CD4-positive, alpha-beta T cell (primary cell): ENCODE measurements around the gene RAPSN. TPM values are rescaled to one million over a fixed set of nuclear protein-coding genes. Genes with fewer than 3 reads are reported as not detected.
A peak's percentile ranks its signal among the peaks of the same experiment; 100 is the strongest.

Experiments
- ATAC-seq: fragments of 200-7000 bp; cut with Tn5 transposase; one replicate; pipeline ENCODE4 v1.10.0; 2022; ENCODE audit warnings: mild to moderate bottlenecking; ENCODE audit not compliant: poor library complexity
- CTCF ChIA-PET: fragments of 350-600 bp; sonication (Branson Sonifier 250); formaldehyde crosslinking; loops from one replicate; lab custom pipeline; 2021; ENCODE audit warnings: antibody characterized with exemption, inconsistent platforms; lab: Charles Lee
- POLR2A ChIA-PET: fragments of 350-600 bp; sonication (Branson Sonifier 250); formaldehyde crosslinking; loops from one replicate; lab custom pipeline; 2021; ENCODE audit warnings: antibody characterized with exemption, inconsistent platforms; lab: Charles Lee
- DNase-seq, 14 experiments: peaks; one replicate each; pipeline ENCODE4 v3.0.0-alpha.2; 2013 to 2020; ENCODE audit warnings: mixed read lengths in 2 of 14
- H3K27ac ChIP-seq, 2 donors: one replicate each; pipeline versions ENCODE4 v1.5.1 to v1.7.0; 2013; ENCODE audit warnings: low read length in 2 of 2, low read depth in 1 of 2, mild to moderate bottlenecking in 1 of 2
- H3K27me3 ChIP-seq, 2 experiments: 1 replicate in 1 of 2; 2 replicates in 1 of 2; pipeline versions ENCODE4 v1.6.1 to v1.7.0; 2013; ENCODE audit warnings: low read length in 2 of 2, control low read depth in 1 of 2, mild to moderate bottlenecking in 1 of 2, moderate library complexity in 1 of 2; ENCODE audit not compliant: insufficient read depth in 2 of 2, control insufficient read depth in 1 of 2
- H3K36me3 ChIP-seq: one replicate; pipeline ENCODE4 v1.6.1; 2013; ENCODE audit warnings: low read length, control low read depth; ENCODE audit not compliant: insufficient read depth
- H3K4me1 ChIP-seq: one replicate; pipeline ENCODE4 v1.6.1; 2013; ENCODE audit warnings: low read length, control low read depth; ENCODE audit not compliant: insufficient read depth
- H3K4me3 ChIP-seq: one replicate; pipeline ENCODE4 v1.5.1; 2013; ENCODE audit warnings: mild to moderate bottlenecking, low read length, moderate library complexity
- H3K9me3 ChIP-seq, 2 experiments: 1 replicate in 1 of 2; 2 replicates in 1 of 2; pipeline versions ENCODE4 v1.6.1 to v1.7.0; 2013; ENCODE audit warnings: low read length in 2 of 2, mild to moderate bottlenecking in 2 of 2, control low read depth in 1 of 2, moderate library complexity in 1 of 2; ENCODE audit not compliant: control insufficient read depth in 1 of 2, insufficient read depth in 1 of 2
- H3K27ac Mint-ChIP-seq: one replicate; pipeline ENCODE4 v1.8.0; 2020; ENCODE audit warnings: mixed read lengths
- H3K27me3 Mint-ChIP-seq: one replicate; pipeline ENCODE4 v1.8.0; 2021; ENCODE audit warnings: mixed read lengths
- H3K36me3 Mint-ChIP-seq: one replicate; pipeline ENCODE4 v1.8.0; 2021; ENCODE audit warnings: low read depth, mixed read lengths
- H3K4me1 Mint-ChIP-seq: one replicate; pipeline ENCODE4 v1.8.0; 2021; ENCODE audit warnings: low read depth, mixed read lengths
- H3K4me3 Mint-ChIP-seq: one replicate; pipeline ENCODE4 v1.8.0; 2020; ENCODE audit warnings: mild to moderate bottlenecking, mixed read lengths
- H3K9me3 Mint-ChIP-seq: one replicate; pipeline ENCODE4 v1.8.0; 2020; ENCODE audit warnings: mixed read lengths
- CTCF ChIP-seq: fragments of 200-600 bp; IDR thresholded peaks from one replicate; pipeline ENCODE4 v1.8.0; 2022; ENCODE audit warnings: antibody characterized with exemption, mild to moderate bottlenecking
- intact Hi-C, 2 experiments: fragments of 100-400 bp; cut with DNase I in 1 of 2; cut with micrococcal nuclease in 1 of 2; formaldehyde crosslinking; loops; one replicate each; pipeline versions ENCODE4 v1.15.1 to v1.9.0; 2023 to 2025; cut with DNase I, micrococcal nuclease
- total RNA-seq, 174 experiments: library from RNA in 2 of 174; stranded (reverse) in 2 of 174; gene quantifications; one replicate each; pipeline ENCODE4 v1.2.3 and lab custom pipeline; 2021 to 2026

RAPSN gene
- total RNA-seq, 2 experiments from 2014 or later, result 0.56 to 0.85 TPM

DNA sequence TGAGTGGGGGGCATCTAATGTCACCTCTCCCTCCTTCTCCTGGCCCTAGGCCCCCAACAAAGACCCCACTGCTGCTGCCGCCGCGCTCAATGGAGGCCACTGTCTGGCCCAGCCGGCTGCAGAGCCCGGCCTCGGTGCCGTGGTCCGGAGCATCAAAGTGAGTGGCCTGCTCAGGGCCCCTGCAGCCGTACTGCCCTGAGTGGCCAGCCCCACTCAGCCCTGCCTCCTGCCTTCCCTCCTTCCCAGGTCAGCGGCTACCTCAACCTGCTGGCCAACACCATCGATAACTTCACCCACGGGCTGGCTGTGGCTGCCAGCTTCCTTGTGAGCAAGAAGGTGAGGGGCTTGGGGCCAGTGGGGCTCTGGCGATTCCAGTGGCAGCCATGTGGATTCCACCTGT is 35.6 kb downstream of the RAPSN start:
- Mint-ChIP-seq H3K36me3 (peaks cover 50% of the 10 kb centered on the region), H3K4me1 (peaks cover 6% of the 10 kb centered on the region), H3K27ac (no peak overlapping the region), H3K9me3 (no peaks in the 10 kb centered on the region), H3K4me3 (no peak overlapping the region), H3K27me3 (no peaks in the 10 kb centered on the region)
- POLR2A ChIA-PET, result interaction anchor here (2.0 kb wide), 1 partner anchor 39 kb away, joined by 11 read pairs; no protein-coding TSS in a partner anchor
- peaks cover 28% of the 10 kb centered on the region for H3K4me1 ChIP-seq
- H3K9me3 ChIP-seq, result no peaks in the 10 kb centered on the region
- CTCF ChIA-PET, result no interaction called here
- TF ChIP-seq CTCF, result no peak
- intact Hi-C loops, result no loop called here
- no peak for ATAC-seq
- DNase-seq, result peak in 1 of 14 experiments; percentile 15
- no peaks in the 10 kb centered on the region for H3K27me3 ChIP-seq
- no peak overlapping the region for H3K27ac ChIP-seq
- H3K4me3 ChIP-seq, result no peak overlapping the region
- H3K36me3 ChIP-seq, result peaks cover 39% of the 10 kb centered on the region

GRCh38 chr11:47411884-47412746 is 36.8 kb downstream of the RAPSN start:
- Histone ChIP-seq H3K4me1 (peaks cover 36% of the 10 kb centered on the region), H3K9me3 (no peaks in the 10 kb centered on the region), H3K4me3 (no peak overlapping the region), H3K27me3 (no peaks in the 10 kb centered on the region), H3K36me3 (peaks cover 27% of the 10 kb centered on the region), H3K27ac (no peak overlapping the region)
- Mint-ChIP-seq H3K9me3 (no peaks in the 10 kb centered on the region), H3K4me1 (peaks cover 14% of the 10 kb centered on the region), H3K36me3 (peaks cover 47% of the 10 kb centered on the region), H3K27me3 (no peaks in the 10 kb centered on the region), H3K4me3 (no peak overlapping the region), H3K27ac (no peak overlapping the region)
- CTCF ChIA-PET, result interaction anchor here (0.6 to 3.4 kb wide), 15 partner anchors 9 to 590 kb away, joined by 3 to 43 read pairs (median 3); no protein-coding TSS in a partner anchor
- POLR2A ChIA-PET, result interaction anchor here (1.0 to 2.0 kb wide), 4 partner anchors 12 to 234 kb away, joined by 3 to 11 read pairs (median 7); no protein-coding TSS in a partner anchor
- intact Hi-C loops, result loop anchor here in 1 of 2 experiments (1.0 kb wide), 1 partner anchor 38 kb away; no protein-coding TSS in a partner anchor
- peak; percentile 77 for TF ChIP-seq CTCF
- ATAC-seq (no peak), DNase-seq (peak in 13 of 14 experiments; percentile 25 to 73 (median 51))

- ChIA-PET POLR2A (interaction anchor here (0.9 to 2.6 kb wide), 3 partner anchors 11 to 16 kb away, joined by 3 to 14 read pairs (median 11); partner anchors contain the start of gene PSMC3), CTCF (interaction anchor here (1.1 to 3.4 kb wide), 3 partner anchors 12 to 80 kb away, joined by 3 to 43 read pairs (median 3); no protein-coding TSS in a partner anchor)
- peaks cover 34% of the 10 kb centered on the region for H3K36me3 Mint-ChIP-seq
- H3K27me3 ChIP-seq, result no peaks in the 10 kb centered on the region
- DNase-seq (peak in 2 of 14 experiments; percentile 2 to 18), ATAC-seq (no peak)
- peaks cover 17% of the 10 kb centered on the region for H3K4me1 Mint-ChIP-seq
- peak overlapping the region; percentile 42 for H3K27ac Mint-ChIP-seq
- H3K4me1 ChIP-seq, result peaks cover 40% of the 10 kb centered on the region
- H3K4me3 Mint-ChIP-seq, result peak overlapping the region; percentile 66
- H3K9me3 Mint-ChIP-seq, result no peaks in the 10 kb centered on the region
- H3K27ac ChIP-seq, result no peak overlapping the region
- intact Hi-C loops, result no loop called here
- no peak for TF ChIP-seq CTCF
- peaks cover 17% of the 10 kb centered on the region for H3K36me3 ChIP-seq
- H3K9me3 ChIP-seq, result no peaks in the 10 kb centered on the region
- no peak overlapping the region for H3K4me3 ChIP-seq
- H3K27me3 Mint-ChIP-seq, result no peaks in the 10 kb centered on the region
These were observed 38.3 kb downstream of the RAPSN start for GRCh38 chr11:47410370-47411264.
